ENCODE results near the gene ADORA1. TPM values are rescaled to one million over a fixed set of nuclear protein-coding genes. Genes with fewer than 3 reads are reported as not detected.

Gene ADORA1
- total RNA-seq, 1 donor from 2014 or later = 7.3 TPM

DNA sequence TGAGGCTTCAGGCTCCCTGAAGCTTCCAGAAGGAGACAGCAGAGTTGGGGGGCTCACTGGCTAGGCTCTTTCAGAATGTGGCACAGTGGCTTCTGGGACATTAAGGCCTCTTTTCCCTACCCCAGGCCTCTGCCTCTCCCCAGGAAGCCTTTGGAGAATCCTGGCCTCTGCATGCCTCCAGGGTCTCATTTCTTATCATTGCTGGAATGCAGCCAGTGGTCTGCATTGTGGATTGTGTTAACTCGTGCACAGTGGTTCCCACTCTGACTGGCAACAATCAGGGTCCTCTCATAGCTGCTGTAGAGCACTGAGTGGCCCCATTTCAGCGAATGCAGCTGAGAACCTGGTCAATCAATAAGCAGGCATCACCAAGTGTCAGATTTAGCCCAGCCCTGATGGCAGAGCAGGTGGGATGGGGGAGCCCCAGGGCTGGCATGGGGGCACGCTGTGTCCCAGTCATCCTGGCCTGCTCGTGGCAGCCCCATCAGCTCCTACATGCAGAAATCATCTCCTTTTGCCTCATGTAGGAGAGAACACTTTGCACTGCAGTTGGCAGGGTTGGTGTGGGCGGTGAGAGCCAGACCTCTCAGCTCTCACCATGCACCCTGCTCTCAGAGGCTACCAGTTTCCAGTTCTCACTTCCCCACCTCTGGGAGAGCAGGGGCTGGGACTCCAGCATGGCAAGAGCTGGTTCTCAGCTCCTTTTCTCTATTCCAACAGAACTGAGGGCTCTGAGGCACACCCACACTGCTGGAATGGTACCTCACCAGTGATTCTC lies 13.4 kb downstream of the ADORA1 start:
- no peak for DNase-seq (ENCODE audit: low spot score)

DNA sequence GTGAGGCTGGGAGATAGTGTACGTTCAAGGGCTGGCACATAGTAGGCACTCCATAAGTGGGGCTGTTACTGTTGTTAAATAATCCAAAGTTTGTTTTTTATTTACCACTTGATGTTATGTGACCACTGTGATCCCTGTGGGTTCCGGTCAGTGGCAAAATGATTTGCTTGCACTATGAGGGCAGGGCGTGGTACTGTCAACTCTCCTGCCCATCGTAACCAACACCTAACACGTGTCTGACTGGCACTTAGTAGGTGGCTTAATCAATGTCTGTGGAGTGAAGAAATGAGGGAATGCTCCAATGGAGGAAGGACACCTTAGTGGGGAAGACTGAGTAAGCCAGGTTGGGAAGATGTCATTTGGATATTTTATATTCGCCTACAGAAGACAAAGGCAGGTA lies 14.6 kb downstream of the ADORA1 start:
- no peak for DNase-seq (ENCODE audit: low spot score)

DNA sequence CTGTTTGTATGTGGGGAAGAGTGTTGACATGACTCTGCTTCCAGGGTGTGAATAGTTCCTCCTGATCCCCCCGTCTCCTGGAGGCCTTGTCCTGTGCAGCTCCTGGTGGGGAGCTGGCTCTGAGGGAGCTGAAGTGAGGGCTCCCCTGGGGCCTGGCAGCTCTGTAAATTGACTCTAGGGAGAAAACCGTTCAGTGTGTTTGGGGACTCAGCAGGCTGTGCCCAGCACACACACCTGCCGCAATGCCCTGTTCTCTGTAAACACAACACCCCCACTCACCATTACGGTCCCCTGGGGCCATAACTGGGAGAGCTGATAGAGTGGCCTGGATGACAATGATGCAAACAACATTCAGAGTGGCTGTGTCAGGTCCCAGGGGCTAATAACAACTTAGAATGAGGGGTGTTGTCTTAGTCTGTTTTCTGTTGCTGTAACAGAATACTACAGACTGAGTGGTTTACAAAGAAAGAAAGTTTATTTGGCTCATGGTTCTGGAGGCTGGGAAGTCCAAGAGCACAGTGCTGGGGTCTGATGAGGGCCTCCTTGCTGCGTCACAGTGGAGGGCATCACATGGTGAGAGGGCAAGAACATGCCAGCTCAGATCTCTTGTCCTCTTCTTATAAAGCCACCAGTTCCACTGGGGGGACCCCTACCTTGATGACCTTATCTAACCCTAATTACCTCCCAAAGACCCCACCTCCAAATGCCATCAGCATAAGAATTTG lies 15.3 kb downstream of the ADORA1 start:
- no peak for DNase-seq (ENCODE audit: low spot score)

DNA sequence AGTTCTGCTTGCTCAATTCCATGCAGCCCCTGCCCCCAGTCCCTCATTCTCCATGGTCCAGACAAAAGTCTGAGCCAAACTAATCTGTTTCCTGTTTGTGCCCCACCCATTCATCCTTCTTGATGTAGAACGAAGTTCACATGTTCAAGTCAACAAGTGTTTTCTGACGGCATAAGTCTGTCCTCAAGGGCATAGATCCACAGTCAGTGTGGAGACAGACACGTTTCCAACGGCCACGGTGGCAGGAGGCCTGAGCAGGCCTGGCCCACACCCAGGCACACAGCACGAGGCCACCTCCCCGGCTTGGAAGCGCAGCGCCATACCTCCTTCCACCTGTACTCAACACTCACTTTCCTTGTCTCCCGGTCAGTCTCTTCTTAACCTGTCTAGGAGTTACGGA lies 16.1 kb downstream of the ADORA1 start:
- no peak for DNase-seq (ENCODE audit: low spot score)

DNA sequence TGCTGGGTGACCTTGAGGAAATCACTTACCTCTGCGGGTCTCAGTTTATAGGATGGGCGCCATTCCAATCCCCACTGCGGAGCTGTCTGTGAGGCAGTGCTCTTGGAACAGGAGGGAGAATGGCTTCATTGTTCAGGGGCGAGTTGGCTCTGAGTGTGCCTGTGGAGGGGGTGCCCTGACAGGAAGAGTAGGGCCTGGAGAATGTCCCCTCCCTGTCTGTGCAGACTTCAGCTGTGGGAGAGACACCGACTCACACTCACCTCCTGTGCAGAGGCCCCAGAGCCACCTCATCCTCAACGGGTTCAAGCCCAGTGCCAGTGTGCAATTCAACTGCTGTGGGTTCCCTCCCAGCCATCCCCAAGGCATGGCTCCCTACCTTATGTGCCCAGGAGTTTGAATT lies 17.1 kb downstream of the ADORA1 start:
- no peak for DNase-seq (ENCODE audit: low spot score)

DNA sequence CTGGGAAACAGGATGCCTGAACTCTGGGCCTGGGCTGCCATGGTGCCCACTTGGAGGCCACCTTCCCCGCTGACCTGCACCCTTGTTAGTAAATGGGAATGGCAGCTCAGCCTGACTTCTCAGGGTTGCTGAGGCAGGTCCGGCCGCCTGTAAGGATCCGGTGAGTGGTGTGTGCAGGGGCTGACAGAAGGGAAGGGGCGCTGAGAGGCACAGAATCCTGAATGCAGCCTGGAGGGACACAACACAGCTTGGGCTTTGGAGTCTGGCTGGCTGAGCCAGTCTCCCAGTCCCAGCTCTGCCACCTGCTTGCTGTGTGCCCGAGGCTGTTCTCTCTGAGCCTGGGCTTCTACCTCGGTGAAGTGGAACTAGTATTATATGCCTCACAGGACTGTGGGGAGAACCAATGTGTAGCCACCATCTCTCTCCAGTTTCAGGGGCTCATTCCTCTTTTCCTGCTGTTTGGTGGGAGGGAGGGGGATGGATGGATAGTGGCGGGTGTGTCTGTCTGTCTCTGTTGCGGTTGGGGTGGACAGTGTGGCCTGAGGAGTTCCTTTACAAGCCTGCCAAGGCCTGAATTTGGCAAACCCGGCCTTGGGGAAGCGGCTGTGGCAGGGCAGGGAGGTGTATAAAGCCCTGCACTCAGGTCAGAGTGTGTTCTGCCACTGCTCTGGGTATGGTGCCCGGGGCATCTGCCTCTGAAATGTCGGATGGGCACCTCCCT lies 18.0 kb downstream of the ADORA1 start:
- DNase-seq (ENCODE audit: low spot score) = no peak

DNA sequence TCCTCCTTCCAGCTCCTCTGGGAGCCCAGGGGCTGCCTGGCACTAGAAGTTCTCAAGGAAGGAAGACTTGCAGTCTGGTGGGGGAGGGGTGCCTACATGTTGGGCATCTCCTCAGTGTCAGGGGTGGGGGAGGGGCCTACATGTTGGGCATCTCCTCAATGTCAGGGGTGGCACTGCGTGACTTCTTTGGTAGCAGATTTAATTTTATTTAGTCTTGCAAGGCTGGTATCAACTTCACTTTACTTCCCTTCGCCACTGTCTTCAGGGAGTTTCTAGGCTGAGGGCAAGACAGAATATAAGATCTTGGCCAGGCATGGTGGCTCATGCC lies 18.5 kb downstream of the ADORA1 start:
- DNase-seq (ENCODE audit: low spot score) = no peak

DNA sequence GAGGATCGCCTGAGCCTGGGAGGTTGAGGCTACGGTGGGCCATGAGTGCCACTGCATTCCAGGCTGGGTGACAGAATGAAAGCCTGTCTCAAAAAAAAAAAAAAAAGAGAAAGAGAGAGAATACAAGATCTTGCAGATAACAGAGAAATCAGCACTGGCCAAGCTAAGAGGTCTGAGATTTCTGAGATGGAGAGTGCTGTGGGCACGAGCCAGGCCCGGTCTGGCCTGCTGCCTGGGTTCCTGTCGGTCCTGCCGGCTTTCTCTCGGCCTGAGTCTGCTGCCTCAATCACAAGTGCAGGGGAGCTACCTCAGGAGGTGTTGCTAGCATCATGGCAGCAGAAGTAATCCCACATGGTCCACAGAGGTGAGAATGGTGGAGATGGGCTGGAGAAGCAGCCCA lies 19.0 kb downstream of the ADORA1 start:
- DNase-seq (ENCODE audit: low spot score) = no peak

DNA sequence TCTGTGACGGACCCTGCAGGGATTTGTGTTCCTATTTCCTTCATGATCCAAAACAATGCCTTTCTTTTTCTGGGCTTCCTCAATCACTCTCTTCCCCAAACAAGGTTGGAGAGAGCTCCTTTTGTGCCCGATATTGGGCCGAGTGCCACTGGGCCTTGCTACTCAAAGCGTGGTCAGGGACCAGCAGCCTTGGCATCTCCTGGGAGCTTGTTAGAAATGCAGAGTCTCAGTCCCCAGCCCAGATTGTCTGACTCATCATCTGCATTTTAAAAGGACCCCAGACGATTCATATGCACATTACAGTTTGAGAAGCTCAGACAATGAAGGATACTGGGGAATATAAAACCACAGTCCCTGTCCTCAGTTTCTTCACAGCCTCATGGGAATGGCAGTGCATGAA lies 19.9 kb downstream of the ADORA1 start:
- no peak for DNase-seq (ENCODE audit: low spot score)

DNA sequence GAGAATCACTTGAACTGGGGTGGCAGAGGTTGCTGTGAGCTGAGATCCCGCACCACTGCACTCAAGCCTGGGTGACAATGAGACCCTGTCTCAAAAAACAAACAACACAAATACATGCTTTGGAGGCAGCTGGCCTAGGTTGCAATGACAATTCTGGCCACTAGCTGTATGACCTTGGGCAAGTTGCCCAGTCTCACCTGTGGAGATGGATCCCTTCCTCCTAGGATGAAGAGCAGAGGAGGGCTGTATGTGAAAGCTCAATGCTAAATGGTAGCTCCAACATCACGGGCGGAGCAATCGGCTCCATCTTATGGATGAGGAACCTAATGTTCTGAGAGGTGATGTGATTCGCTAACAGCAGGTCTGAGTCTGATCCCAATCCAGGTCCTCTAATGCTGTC lies 20.6 kb downstream of the ADORA1 start:
- no peak for DNase-seq (ENCODE audit: low spot score)

DNA sequence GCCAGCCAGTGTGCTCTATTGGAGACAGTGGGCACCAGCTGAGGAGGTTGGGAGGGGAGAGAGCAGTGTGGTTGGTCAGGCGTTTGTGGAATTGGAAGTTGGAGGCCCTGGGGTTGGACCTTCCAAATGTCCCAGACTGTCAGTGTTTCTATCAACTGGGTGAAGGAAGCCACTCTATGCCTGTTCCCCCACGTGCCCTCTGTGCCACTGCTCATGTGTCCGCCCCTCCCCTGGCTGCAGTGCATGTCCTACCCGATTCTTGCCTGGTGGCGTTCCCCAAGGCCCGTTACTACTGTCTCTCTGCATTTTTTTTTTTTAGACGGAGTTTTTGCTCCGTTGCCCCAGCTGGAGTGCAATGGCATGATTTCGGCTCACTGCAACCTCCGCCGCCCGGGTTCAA lies 21.1 kb downstream of the ADORA1 start:
- DNase-seq (ENCODE audit: low spot score) = no peak

DNA sequence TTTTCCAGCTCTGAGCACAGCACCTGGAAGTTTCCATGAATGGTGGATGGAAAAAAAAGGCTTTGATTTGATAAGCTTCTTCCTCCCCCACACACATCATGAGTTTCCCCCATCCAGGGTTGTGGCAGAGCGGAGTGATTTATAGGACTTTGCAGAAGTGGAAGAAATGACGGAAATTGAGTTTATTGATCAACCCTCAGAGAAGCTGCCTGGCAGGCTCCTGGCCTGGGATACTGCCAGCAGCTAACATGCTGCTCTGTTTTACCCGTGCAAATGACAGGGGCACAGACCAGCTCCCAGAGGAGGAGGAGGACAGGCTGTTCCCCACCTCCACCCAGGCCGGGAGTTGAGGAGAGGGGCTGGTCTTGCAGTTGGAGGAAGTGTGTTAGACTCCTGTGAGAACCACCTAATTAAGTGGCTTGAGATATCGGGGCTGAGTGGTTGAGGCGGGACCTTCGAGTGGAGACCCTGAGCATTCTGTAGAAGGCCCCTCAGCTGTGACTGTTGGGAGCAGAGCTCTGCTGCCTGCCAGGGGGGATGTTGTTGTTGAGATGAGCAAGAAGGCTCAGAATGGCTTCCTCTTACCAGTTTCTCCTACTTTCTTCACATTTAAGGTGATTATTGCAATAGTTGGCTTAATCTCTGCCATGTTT lies 21.8 kb downstream of the ADORA1 start:
- no peak for DNase-seq (ENCODE audit: low spot score)

DNA sequence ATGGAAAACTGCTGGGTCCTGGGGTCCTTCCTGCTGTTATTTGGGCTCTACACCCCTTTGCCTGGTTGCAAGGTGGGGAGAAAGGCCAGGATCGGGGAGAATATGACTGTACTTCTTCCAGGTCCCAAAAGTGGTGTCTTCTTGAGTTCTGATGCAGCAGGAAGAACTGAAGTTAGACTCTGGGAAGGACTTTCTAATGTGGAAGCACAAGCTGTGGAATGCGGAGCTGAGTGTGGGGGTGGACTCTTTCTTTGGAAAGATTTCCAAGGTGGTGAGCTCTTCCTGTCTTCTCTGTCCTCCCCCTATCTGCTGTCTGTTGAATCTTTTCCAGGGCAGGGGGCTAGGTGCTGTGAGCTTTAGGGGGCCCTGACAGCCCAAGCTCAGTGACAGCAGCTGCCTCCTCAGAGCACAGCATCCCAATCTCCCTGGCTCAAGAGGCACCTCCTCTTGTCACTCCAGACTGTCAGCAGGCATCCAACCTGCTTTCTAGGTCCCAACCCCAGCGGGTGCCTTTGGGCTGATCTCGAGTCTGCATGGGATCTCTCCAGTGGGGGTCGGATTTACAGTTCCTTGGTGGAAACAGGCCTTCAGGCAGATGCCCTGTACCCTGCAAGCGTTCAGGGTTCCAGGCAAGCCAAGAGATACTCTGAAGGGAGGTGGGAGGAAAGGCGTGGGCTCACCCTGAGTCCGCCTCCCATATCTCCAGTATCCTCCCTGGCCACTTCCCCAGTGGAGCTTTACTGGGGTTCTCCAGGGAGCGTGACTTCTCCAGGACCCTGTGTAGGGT lies 23.2 kb downstream of the ADORA1 start:
- no peak for DNase-seq (ENCODE audit: low spot score)

DNA sequence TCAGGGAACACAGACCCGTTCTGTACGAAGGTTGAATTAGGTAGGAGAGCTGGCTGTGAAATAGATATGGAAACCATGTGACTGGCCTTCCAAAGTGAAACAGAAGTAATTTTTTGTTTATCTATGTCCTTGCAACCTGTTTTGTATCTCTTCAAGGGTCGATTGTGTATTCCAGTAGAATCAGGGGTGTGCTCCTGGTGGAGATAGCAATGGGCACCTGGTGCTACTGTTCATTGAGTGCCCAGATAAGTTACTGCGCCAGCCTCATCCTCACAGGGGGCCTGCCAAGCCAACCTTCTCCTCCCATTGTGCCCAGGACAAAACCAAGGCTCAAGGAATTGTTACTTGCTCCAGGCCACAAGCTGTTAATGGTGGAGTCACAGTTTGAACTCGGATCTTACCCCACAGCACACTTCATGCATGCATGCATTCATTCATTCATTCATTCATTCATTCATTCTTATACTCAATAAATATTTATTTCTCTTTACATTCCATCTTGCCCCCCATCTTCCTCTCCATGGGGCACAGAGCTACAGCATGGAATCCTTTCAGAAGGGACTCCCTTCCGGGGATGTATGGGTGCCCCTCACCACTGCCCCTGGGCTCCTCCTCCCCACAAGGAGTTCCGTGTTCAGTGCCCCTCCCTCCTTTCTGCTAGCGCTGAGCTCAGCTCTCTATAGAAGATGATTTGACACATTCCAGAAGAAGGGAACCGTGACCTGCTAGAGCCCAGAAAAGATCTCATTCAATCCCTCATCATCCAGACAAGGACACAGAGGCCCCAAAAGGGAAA lies 24.0 kb downstream of the ADORA1 start:
- DNase-seq (ENCODE audit: low spot score) = no peak

DNA sequence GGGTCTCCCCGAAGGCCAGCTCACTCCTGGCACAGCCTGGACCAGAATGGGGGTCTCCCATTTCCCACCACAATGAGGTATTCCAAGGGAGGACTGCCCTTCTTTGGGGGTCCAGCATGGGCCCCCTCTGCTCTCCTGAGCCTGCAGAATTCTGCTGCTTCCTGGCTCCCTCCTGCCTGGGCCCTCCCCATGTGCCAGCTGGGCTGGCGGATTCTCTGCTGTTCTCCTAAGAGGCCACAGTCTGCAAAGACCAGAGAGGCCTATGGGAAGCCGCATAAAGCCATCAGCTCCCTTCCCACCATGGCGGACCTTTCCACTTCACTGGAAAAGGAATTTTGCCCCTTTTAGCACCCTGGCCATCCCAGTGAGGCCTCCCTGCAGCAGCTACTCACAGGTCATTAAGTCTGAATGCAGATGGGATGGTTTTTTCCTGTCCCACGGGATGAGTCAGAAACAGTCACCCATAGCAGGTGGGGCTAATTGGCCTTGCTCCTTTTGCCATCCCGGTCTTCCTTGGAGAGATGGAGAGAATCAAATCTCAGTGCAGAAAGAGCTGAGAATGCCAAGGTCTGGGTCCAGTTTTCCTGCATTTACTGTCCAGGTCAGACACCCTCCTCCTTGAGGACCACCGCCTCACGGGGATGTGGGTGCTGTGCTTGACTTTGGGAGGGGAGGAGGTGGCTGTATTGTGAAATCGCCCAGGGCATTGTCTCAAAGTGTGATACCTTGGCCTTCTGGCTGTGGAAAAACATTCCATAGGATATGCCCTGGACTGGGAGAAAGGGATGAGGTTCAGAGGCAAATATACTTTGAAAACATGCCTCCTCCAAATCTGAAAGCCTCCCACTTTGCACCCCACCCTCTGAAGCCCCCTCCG lies 24.9 kb downstream of the ADORA1 start:
- DNase-seq (ENCODE audit: low spot score) = no peak

DNA sequence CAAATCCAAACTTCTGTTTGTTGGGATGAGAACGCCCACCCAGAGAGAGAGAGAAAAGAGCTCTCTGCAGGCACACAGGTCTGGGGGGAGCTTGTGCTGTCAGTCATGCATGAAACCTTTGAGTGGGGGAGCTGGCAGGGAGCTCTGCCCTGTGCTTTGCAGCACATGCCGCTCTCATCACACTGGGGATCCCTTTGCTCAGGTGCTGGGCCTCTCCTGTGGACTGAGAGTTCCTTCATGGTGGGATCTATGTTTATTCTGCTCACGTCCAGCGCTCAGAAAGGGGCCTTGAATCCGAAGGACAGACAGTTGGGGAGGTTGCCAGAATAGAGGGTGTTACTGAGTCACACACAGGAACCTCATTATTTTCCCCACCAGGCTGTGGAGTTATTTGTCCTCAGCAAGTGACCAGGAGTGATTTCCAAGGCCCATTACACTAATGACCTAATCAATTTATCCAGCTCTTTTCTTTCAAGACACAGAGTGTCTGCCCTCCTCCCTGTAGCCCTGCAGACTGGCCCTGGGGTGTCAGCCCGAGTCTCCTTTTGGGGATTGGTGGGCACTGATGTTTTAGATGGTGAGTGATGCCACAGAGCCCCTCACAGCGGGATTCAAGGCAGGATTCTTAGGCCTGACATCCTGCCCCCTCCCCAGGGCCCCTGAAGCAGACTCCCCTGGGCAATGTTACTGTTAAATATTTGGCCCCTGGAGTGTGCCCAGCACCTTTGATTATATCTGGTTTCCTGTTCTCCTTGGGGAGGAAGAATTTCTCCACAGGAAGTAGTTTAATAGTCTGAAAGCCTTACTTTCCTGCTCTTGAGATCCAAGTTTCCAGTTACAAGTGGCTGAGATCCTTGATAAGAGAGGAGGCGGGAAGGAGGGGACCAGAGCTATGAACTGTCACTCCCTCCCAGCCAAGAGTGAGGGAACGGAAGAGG lies 25.8 kb downstream of the ADORA1 start:
- DNase-seq (ENCODE audit: low spot score) = no peak

DNA sequence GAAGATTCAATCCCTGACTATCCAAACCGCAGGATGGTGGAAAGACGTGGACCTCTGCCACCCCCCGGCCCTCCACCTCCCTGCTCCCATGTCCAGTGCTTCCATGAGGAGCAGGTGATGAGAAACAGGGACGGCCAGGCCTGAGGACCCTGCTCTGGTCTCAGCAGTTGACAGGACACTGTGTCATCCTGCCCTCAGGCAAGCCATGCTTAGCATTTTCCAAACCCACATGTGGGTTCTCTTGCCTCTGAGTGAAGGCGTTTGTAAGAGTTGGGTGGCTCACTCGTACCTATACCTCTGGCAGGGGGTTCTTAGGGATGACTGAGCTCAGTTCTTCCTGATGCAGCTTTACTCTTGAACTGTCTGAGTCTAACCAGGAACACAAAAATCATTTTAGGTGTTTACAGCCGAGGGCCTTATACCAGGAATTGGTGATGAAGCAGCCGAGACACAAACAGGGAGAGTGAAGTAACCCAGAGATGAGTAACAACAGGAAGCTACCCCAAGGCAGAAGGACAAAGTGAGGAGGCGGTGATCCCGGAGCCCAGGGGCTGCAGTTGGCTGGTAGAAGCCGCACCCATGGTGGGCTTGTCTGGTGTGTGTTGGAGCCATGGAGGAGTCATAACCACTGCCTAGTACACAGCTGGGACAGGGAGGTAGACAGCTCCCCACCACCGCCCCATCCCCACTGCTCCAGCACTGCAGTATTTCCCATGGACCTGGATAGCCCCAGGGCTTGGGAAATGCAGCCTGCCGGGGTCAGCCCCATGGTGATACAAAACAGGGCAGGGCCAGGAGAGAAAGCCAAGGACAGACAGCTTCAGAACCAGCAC lies 26.7 kb downstream of the ADORA1 start:
- no peak for DNase-seq (ENCODE audit: low spot score)

DNA sequence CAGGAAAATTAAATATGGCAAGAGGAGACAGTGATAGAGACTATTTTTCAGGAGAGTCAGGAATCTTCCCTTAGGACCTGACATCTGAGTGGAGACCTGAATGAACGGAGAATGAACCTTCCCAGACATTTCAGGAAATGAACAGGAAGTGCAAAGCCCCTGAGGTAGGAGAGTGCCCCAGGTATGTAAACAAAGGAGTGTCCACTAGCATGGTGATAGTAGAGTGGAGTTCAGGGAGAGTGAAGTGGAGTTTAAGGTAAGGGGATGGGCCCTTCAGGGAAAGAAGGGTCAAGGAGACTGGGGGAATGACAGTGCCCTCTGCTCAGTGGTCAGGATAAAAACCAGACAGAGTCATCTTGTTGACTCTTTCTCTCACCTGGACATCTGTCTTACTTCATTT lies 28.8 kb downstream of the ADORA1 start:
- DNase-seq (ENCODE audit: low spot score) = no peak

Data from mucosa of gallbladder (tissue), 1 donor.